GM18502 (cell line): ENCODE data around the gene IBA57.

Experiments
- ATAC-seq: cut with Tn5 transposase; IDR thresholded peaks from one replicate; pipeline ENCODE4 v1.9.1; 2021; ENCODE audit warnings: mild to moderate bottlenecking; ENCODE audit not compliant: unreplicated experiment, poor library complexity

Gene IBA57

DNA sequence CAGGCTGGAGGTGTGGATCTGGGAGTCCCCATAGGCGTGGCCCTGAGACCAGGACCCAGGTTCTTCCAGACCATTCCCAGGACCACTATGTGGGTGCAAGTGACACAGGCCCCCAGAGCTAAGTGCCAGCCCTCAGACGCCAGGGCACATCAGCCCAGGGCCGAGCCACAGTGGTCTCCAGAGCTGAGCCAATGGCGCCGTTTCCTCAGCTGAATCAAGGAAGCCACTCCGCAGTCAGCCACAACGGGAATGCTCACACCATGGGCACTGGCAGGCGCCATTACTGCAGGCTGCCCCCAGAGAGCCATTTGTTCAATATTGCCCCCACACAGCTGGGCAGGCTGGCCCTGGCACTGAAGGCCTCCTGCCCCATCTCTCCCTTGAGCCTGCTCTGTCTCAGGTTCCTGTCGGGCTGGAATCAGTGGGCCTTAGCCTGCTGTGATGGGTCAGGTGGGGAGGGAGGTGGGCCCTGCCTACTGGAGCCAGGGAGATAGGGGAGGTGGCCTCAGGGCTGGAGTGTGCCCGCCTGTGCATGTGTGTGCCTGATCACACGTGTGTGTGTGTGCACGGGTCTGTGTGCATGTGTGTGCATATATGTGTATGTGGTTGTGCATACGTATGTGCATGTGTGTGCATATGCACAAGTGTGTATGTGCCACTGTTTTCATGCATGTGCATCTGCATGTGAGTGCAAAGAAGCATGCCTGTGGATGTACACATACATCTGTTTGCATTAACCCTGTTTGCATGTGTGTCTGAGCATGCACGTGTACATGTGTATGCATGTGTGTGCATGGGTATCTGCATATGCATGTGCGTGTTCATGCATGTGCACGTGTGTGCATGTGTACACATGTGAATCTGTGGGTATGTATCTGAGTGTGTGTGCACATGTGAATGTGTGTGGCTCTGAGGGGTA is 9.7 kb upstream of the IBA57 start:
- ATAC-seq = no peak

DNA sequence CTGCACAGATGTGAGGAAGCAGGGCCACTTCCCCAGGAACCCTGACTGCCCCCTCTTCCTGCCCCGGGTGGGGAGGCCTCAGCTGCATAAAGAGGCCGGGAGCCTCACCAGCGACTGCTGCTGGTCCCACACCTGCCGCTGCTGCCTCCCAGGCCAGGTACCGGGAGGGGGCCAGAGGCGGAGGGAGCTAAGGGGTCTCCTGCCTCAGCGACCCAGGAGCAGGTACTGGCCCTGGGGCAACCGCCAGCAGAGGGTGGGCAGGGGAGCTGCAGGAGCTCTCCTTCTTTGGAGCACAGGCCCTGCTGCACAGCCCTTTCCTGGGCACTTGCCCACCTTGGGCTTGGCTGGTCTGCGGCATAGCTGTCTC is 9.1 kb upstream of the IBA57 start:
- no peak for ATAC-seq

DNA sequence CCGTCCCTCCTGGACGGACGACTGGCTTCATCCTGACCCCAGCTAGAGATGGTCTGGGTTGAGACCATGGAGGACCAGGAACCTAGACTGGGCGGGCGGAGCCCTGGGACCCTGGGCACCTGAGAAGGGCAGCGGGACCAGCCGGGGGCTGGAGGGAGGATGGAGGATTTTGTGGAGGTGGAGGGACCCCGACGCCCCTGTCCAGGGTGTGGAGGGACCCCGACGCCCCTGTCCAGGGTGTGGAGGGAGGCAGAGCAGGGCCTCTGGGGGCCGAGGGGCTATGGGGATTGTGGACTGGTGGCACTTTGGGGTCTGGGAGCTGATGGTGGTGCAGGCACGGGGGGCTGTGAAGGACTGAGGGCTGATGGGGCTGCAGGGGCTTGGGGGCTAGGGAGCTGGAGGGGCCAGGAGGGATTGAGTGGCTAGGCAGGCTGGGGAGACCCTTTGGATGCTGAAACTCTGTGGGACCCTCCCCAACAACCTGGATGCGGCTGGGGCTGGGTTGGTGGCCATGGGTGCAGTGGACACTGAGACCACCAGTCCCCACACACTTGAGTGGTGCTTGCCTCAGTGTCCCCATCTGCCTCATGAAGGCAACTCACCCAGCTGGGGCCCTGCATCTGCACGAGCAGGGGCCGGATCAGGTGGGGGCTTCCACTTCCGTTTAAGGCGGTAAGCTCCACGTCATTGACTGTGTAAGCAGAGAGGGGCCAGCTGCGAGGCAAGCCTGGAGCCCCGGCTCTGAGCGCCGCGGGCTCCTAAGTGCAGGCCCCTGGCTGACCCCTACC is 8.5 kb upstream of the IBA57 start:
- ATAC-seq = no peak

DNA sequence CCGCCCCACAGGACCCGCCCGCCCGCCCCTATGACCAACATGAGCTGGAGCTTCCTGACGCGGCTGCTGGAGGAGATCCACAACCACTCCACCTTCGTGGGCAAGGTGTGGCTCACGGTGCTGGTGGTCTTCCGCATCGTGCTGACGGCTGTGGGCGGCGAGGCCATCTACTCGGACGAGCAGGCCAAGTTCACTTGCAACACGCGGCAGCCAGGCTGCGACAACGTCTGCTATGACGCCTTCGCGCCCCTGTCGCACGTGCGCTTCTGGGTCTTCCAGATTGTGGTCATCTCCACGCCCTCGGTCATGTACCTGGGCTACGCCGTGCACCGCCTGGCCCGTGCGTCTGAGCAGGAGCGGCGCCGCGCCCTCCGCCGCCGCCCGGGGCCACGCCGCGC is 7.9 kb upstream of the IBA57 start:
- no peak for ATAC-seq

DNA sequence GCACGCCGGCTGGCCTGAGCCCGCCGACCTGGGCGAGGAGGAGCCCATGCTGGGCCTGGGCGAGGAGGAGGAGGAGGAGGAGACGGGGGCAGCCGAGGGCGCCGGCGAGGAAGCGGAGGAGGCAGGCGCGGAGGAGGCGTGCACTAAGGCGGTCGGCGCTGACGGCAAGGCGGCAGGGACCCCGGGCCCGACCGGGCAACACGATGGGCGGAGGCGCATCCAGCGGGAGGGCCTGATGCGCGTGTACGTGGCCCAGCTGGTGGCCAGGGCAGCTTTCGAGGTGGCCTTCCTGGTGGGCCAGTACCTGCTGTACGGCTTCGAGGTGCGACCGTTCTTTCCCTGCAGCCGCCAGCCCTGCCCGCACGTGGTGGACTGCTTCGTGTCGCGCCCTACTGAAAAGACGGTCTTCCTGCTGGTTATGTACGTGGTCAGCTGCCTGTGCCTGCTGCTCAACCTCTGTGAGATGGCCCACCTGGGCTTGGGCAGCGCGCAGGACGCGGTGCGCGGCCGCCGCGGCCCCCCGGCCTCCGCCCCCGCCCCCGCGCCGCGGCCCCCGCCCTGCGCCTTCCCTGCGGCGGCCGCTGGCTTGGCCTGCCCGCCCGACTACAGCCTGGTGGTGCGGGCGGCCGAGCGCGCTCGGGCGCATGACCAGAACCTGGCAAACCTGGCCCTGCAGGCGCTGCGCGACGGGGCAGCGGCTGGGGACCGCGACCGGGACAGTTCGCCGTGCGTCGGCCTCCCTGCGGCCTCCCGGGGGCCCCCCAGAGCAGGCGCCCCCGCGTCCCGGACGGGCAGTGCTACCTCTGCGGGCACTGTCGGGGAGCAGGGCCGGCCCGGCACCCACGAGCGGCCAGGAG is 7.2 kb upstream of the IBA57 start:
- ATAC-seq = no peak

DNA sequence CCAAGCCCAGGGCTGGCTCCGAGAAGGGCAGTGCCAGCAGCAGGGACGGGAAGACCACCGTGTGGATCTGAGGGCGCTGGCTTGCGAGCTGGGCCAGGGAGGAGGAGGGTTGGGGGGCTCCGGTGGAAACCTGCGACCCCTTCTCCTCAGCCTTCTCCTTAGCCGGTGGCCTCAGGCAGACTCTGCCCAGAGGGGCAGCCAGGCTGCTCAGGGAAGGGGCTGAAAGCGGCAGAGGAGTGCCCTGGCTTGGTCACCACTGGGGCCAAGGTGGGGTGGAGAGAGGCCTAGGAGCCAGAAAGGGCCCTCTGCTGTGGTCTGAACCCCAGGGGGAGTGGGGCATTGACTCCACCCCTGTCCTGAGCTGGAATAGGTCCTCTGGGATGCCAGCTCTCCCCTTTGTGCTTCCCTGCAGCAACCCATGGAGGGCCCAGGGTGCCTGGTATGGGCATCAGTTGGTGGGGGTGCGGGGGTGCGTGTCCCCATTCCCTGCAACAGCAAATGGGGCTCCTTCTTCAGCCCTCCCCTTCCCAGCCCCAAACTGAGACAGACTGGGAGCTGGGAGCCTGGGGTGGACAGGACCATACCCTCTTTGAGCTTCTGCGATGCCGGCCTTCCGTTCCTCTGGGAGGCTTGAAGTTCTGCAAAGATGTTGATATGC is 6.5 kb upstream of the IBA57 start:
- no peak for ATAC-seq

DNA sequence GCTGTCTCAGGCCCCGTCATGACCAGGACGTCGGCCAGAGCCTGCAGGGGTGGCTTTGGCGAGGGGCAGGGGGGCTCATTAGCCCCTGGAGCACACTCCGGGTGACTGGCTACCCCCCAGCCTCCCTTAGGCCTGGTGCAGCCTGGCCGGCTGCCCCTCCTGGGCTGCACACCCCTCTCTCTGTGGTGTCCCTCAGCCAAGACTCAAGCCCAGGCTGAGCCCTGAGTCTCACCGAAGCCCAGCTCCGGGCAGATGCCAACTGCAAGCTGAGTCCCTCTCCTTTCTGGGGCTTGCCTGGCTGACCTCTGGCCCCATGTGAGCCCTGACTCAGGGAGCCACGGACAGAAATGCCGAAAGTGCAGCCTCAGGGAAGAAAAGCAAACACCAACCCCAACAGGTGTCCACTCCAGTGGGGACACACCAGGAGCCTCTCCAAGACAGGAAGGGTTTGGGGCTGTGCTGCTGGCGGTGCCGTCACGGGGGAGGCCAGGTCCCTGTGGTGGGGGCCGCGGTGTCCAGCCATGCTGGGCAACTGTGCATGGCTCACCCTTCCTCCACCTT is 5.3 kb upstream of the IBA57 start:
- ATAC-seq = no peak

DNA sequence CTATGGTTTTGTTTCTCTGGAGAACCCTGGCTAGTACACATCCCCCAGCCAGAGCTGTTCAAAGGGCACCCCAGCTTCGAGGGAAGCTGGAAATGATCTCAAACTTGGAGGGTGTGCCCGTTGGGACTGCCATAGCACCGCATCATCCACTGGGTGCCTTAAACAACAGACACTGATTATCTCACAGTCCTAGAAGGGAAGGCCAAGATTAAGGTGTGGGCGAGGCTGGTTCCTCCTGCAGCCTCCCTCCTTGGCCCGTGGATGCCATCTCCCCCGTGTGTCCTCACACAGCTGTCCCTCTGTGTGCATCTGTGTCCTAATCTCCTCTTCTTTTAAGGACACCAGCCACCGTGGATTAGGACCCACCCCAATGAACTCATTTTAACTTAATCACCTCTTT is 4.2 kb upstream of the IBA57 start:
- no peak for ATAC-seq

DNA sequence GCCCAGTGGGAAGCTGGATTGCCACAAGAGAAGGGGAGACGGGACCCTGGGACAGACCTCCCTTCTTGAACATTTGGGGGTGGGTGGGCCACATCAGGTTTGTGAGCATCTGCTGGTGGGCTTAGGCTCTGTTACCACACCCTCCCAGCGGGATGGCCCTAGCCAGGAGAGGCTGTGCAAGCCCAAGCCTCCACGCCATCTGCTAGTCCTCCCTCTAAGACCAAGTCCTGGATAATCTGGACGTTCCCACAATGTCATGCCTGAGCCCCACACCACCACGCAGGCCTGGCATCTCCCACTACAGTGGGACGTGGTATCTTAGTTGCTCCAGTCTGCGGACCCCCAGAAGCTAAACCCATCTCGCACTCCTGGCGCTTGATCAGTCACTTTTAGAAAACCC is 3.7 kb upstream of the IBA57 start:
- no peak for ATAC-seq

DNA sequence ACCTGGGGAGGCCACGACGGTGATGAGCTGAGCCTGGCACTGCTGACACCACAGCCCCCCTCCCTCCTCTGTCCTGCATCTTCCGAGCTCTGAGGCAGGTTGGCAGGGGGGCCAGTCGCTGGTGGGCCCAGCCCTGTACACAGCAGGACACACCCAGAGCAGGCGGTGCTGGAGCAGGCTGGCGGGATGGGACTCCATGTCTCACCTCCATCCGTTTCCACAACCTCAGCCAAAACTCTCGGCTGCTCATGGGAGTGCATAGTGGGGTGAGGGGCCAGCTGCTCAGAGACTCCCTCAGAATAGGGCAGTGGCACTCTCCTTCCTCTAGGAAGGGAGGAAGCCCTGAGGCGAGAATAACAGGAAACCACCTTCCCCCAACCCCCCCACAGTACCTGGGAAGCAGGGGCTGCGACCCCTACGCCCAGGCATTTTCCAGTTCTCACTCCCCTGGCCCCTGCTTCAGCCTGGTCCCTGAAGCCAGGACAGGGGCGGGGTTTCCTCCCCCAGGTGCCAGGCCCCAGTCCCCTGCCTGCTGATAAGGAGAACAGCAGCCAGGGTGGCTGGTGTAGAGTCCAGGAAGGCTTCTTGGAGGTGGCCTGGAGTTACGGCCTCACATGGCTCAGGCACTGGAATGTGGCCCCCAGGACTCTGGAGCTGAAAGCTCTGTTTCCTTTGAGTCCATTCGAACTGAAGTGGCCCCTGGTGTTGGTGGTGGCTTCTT is 3.2 kb upstream of the IBA57 start:
- no peak for ATAC-seq

DNA sequence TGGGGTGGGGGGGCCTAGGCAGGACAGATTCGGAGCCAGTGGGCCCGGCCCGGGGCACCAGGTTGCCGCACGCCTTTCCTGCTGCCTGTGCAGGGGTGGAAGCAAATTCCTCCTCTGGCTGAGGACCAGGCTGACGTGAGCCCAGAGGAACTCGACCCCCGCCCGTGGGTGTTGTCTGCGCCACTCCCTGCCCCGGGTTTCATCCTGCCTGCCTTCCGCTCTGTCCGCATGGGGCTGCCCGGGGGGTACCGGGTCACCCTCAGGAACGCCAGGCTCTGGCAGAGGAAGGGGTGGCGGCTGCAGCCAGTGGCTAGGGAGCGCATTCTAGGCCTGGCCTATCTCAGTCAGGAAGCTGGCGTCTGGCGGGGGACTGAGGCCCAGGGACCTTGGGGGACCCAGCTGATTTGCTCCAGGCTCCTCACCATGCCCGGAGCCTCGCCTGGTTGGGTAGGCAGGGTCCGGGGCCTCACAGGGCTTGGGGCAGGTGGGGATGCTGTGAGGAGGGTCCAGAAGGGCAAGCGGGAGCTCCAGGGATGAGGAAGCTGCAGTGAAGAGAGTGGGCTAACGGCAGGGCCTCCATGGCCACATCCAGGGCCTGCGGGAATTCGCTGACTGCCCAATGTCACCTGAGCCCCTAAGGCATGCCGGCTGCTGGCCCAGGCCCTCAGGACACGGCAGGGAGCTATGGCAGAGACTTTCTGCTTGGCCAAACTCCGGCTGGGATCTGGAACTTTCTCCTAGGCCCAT is 2.4 kb upstream of the IBA57 start:
- no peak for ATAC-seq

DNA sequence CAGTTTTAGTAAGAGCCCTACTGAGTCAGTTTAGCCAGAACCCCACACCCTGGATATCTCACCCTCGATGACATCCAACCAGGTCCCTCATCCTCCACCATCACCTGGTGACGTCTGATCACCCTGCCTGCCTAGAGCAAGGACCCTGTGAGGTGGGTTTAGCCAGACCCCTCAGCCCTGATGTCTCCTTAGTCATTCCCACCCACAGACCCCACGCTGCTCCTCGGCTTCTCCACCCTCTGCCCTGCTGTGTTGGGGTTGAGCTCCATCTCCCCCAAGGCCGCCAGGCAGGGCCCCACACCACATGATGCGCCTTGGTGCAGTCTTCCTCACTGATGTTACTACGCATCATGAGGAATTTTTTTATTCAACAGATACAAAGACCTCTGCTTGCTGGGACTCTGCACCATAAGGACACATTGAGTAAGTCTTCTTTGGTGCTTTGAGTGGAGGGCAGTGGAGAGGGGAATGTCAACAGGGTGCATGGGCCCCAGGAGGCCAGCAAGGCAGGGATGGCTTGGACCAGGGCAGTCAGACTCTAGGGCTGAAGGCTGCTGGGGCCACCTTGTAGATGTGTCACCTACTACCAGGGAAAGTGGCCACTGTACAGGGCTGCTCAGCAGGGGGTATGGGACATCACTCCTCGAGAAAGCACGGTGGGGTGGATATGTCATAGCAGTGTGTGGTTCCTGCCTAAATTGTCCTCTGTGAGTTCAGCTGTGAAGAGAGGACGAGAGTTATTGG is 1.7 kb upstream of the IBA57 start:
- ATAC-seq = no peak

DNA sequence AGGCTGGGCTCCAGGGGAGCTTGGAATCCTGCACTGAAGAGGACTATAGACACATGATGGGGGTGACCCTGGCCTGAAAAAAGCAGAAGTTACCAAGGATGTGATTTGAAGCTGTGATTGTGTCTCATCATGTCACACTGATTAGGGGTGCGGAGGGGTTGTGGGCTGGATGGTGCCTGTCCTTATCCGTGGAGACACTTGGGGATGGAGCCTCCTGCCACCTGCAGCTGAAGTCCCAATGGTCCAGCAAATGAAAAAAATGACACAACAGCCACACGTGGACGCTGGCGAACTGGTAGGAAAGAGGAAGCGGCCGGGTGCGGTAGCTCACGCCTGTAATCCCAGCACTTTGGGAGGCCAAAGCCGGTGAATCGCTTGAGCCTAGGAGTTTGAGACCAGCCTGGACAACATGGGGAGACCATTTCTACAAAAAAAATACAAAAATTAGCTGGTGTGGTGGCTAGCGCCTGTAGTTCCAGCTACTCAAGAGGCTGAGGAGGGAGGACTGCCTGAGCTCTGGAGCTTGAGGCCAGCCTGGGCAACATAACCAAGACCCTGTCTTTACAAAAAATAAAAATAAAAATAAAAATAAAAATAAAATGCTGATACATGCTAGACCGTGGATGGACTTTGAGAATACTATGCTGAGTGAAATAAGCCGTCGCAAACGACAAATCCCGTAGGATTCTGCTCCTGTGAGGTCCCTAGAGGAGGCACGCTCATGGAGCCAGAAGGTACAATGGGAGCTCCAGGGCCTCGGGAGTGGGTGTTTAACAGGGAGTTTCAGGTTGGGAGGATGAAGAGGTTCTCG is 838 bp upstream of the IBA57 start:
- peak; percentile 0 for ATAC-seq

DNA sequence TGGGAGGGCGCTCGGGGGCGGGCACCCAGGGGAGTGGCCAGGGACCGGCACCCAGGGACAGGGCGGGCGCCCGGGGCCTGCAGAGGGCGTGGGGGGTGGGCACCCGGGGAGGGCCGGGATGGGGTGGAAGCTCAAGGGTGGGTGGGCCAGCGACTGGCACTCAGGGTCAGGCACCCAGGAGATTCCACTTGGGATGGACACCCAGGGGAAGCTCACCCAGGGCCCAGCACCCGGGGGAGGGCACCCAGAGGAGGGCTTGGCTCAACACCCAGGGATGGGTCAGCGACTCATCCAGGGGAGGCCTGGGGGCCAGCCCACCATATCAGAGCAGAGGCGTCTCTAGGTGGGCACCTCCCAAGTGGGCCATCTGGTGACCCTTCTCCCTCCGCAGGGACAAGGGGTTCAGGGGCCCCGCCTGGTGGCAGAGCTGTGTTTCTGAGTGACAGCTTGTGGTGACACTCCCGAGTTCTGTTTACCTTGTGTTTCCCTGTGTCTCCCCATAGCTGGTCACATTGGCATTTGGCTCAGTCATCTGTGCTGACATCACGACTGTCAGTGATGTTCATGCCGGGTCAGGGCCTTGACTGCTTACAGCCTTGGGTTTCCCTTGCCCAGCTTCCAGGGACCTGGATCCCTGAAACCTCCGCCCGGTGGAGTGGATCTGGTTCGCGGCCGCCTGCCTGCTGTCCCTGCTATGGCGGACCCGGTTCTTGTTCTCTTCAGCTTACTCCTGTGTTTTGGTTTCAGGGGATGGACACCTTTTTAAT is 749 bp downstream of the IBA57 start:
- peak; percentile 15 for ATAC-seq

DNA sequence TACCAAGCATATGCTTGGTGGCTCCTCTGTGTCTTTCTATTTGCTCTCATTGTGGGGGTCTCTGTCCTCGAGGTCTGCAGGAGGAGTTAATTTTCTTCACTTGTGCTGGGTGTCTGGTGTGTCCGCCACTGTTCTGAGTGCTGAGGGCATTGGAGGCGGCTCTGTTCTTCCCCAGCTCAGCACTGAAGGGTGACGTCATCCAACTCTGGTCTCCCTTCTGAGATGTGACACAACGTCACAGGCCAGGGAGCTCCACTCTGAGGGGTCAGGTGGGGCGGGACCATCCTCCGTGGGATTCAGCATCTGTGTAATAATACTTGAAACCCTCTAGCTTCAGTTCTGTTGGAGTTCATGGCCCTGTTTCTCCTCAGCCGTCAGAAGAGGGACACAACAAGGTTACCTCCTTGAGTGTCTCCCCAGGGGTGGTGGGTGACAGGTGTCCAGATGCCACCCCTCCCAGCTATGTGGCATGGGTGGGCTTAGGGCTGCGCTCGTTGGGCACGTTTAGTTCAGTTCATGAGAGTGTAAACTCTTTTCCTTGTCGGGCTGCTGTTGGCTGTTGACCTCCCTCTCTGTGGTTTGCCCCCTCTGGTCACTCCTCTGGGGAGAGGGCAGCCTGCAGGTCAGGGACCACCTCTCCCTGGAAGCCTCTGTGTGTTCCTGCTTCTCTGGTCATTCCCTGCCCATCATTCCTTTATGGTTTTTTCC is 3.1 kb downstream of the IBA57 start:
- ATAC-seq = no peak

DNA sequence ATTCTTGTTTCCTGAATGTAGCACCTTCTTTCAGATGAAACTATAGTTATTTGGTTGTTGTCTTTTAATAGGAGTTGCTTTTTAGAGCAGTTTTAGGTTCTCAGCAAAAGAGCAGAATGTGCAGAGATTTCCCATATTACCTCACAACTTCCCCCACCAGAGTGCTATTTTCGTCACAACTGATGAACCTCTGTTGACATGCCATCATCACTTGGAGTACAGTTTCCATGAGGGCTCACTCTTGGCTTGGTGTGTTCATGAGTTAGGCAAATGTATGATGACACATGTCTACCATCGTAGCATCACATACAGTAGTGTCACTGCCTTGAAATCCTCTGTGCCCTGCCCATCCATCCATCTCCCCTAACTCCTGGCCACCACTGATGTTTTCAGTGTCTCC is 3.7 kb downstream of the IBA57 start:
- no peak for ATAC-seq
